Activated T-cell treated with anti-CD3 and anti-CD28 coated beads, Interleukin-2, amount 50 U/mL, for 48 hours (primary cell): ENCODE results near the gene KYNU.
"Not testable (repeated sequence)": the region's sequence is repeated elsewhere in the genome, so short reads cannot be mapped to it uniquely, and the experiment has no call there.

ENCODE experiments used
- DNase-seq, 2 experiments: peaks; one replicate each; pipeline ENCODE4 v3.0.0-alpha.2; 2020

KYNU gene

DNA sequence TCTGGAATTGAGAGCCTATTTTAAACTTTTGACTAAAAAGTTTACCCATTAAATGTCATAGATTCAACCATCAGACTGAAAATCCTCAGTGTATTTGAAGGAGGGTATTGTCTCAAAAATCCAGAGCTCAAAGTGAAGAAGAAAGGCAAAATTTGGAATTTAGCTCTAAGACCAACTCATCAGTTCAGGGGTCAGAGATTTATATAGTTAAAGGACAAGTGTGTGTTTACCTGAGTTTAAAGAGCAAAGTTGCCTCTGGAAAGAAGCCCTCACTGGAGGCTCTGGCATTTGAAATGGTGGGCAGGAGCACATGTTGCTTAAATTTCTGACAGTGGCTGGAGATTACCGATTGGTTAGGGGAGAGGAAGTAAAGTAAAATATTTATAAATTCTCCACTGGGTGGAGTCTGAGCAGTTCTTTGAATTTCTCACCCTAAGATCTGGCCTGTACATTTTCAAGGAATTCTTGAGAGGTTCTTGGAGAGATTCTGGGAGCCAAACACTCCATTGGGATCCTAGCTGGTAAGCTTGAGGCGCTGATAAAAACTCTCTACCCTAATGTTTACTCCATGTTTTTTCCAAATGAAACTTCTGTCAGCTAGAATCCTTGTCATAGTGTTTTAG, at the start of gene KYNU:
Gene KYNU, plus strand, starts transcription at position 449 of the 623 bp plus-strand sequence. CDS start 7,704 bp downstream, outside the sequence.
- no peak for DNase-seq

- DNase-seq = no peak
Observed at GRCh38 chr2:142834021-142834420, 43.4 kb upstream of the KYNU start.

DNA sequence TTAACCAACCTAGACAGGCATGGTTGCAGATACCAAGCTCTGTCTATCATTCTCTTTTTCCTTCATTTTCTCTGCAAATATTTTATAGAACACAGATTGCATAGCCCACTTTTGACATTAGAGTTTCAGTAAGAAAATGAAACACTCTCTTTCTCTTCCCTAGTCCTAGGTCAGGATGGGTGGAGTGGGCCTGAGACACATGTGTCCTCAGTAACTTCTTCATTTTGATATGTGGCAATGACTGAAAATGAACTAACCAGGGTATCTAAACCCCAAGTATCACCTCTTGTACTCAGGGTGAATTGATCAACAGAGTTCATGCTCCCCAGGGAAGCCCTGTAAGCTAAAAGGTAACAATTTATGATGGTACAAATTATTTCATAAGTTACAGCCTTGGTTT, 37.0 kb upstream of the KYNU start:
- no peak for DNase-seq

GRCh38 chr2:142841788-142842187, 35.7 kb upstream of the KYNU start:
- no peak for DNase-seq

DNA sequence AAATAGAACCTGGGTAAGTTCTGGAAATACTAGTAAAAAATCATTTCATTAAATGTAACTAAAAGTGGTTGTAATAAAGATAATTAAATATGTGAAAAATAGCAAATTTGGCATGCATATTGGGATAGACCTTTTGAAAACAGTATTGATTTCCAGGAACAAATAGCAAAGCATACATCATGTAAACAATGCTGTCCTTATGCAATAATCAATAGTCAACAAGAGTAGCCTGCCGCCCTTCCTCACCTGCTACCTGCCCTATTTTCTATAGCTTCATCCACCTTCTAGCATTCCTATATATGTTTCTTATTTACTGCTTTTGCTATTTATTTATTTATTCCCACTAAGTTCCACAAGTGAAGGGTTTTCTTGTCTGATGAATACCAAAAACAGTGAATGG, 35.1 kb upstream of the KYNU start:
- DNase-seq = no peak

GRCh38 chr2:142843731-142844130, 33.7 kb upstream of the KYNU start:
- no peak for DNase-seq

GRCh38 chr2:142848023-142848606, 29.3 kb upstream of the KYNU start:
- DNase-seq = no peak

- DNase-seq = no peak
Observed at GRCh38 chr2:142849820-142850219, 27.6 kb upstream of the KYNU start.

DNA sequence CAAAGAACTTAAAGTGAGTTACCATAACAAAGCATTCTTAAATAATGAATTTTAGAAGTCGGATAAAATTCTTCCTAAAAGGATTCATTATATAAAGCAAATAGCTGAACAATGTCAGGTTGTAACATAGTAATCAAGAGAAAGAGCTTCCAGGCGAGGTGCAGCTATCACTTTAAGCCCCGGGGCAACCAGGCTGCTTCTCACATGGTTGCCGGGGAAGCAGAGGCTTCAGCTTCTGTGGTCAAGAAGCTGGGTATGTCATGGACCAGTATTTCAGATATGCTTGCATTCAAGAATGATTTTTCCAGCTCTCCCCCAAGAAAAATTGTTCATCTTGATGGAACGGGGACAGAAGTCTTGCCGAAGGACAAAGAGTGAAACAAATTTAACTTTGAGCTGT, 23.6 kb upstream of the KYNU start:
- DNase-seq = no peak

GRCh38 chr2:142857256-142858164, 20.0 kb upstream of the KYNU start:
- no peak for DNase-seq

GRCh38 chr2:142858961-142859360, 18.5 kb upstream of the KYNU start:
- DNase-seq = no peak

GRCh38 chr2:142862299-142862698, 15.2 kb upstream of the KYNU start:
- DNase-seq = no peak

- DNase-seq = no peak
Observed at GRCh38 chr2:142862847-142863246, 14.6 kb upstream of the KYNU start.

GRCh38 chr2:142863485-142863961, 13.9 kb upstream of the KYNU start:
- DNase-seq = no peak

DNA sequence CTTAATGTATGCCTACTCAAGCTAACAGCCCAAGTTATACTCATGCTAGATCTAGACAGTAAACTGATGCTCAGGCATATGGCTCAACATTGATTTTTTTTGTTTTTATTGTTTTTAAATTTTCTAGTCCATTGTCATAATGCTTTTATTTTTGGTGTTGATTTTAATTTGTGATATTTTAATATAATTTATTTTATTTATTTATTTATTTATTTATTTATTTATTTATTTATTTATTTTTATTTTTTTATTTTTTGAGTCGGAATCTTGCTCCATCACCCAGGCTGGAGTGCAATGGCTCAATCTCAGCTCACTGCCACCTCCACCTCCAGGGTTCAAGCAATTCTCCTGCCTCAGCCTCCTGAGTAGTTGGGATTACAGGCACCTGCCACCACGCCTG, 12.9 kb upstream of the KYNU start:
- not testable (repeated sequence) for DNase-seq

DNA sequence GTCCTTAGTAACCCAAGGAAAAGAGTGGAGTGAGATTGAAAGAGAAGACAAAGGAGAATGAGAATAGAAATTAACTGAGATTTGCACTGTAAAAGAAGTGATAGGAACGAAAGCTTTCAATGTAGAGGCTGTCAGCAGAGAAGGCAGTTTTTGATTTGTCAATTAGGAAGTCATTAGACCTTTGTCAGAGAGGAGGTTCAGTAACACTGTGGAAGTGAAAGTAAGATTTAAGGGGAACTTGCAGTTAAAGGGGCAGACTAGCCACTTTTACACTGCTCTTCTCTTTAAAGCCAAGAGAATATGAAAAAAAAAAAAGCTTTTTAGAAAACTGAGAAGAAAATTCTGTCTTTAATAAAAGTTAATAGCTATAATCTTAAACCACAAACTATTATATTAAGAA, 11.5 kb upstream of the KYNU start:
- no peak for DNase-seq

DNA sequence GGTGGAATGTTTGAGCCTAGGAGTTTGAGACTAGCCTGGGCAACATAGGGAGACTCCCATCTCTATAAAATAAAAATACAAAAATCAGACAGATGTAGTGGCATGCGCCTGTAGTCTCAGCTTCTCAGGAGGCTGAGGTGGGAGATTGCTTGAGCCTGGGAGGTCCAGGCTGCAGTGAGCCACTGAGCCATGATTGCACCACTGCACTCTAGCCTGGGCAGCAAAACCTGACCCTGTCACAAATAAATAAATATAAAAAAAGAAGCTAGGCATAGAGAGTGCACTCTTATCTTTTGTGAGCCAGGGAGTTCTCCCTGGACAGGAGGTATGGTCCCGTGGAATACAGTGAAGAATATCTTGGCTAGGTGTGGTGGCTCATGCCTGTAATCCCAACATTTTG, 11.0 kb upstream of the KYNU start:
- DNase-seq = no peak

DNA sequence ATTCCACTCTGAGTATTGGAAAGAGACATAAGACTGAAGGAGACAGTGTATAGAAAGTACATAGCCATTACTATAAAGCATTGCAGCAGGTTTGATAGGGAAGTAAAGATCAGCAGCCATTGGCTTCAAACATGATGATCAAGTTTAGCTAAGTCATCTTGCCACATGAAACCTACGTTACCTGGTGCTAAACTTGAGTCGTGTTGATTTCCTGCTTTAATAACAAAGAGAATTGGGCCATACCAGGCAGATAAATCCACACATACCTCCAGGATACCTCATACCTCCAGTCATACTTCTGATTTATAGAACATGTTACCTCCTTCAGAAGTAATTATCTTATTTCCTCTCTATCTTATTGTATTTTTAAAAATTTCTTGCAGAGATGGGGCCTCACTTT, 10.3 kb upstream of the KYNU start:
- no peak for DNase-seq

GRCh38 chr2:142868229-142868762, 9.2 kb upstream of the KYNU start:
- no peak for DNase-seq

- not testable (repeated sequence) for DNase-seq
Observed at GRCh38 chr2:142869065-142869460, 8.4 kb upstream of the KYNU start.

GRCh38 chr2:142869461-142870106, 7.9 kb upstream of the KYNU start:
- no peak for DNase-seq

DNA sequence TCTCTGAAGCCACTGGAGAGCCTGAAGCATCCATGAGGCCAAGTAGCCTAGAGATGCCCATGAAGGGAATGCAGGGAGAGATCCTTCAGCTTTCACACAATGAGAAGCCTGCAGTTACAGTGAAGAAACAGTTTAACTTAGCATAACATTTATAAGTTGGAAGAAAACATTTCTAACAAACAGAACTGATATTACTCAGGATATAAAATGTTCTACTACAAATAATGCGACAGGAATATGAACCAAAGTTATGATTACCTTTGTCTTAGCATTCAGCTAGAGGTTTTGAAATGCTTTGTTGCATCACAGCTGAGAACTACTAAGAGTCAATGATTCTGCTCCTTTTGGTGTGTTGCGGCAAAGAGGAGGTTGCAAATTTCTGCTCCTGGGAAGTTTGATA, 6.9 kb upstream of the KYNU start:
- DNase-seq = no peak

- no peak for DNase-seq
Observed at GRCh38 chr2:142871396-142871795, 6.1 kb upstream of the KYNU start.
